ENCODE data around the gene PTPRF.
"Not testable (repeated sequence)": the region's sequence is repeated elsewhere in the genome, so short reads cannot be mapped to it uniquely, and the experiment has no call there.

PTPRF gene

GRCh38 chr1:43634721-43635120 is 104.0 kb downstream of the PTPRF start:
- no peak for DNase-seq (ENCODE audit: low spot score)

DNA sequence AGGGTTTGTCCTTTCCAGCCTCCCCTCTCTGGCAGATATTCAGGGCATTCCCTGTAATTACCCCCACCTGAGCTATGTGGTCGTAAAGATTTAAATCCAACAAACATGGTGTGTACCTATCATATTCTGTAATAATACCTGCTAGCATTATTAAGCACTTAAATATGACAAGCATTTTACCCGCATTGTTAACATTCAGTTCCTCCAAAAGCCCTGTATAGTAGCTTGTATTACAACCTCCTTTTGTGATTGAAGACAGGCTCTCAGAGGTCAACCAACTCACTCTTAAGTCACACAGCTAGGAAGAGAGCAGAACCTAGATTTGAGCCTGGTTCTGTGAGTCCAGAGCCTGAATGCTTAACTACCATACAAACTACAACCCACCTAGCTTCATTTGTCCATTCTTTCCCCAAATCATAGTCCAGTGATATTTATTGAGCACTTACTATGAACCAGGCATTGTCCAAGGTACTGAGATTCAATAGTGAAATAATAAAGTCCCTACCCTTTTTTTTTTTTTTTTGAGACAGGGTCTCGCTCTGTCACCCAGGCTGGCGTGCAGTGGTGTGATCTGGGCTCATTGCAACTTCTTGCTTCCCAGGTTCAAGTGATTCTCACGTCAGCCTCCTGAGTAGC is 105.4 kb downstream of the PTPRF start:
- DNase-seq (ENCODE audit: low spot score), result no peak

- DNase-seq (ENCODE audit: low spot score), result no peak
Measured at GRCh38 chr1:43637267-43637666, 106.6 kb downstream of the PTPRF start.

DNA sequence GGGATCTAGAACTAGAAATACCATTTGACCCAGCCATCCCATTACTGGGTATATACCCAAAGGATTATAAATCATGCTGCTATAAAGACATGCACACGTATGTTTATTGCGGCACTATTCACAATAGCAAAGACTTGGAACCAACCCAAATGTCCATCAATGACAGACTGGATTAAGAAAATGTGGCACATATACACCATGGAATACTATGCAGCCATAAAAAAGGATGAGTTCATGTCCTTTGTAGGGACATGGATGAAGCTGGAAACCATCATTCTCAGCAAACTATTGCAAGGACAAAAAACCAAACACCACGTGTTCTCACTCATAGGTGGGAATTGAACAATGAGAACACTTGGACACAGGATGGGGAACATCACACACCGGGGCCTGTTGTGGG is 107.7 kb downstream of the PTPRF start:
- DNase-seq (ENCODE audit: low spot score), result not testable (repeated sequence)

DNA sequence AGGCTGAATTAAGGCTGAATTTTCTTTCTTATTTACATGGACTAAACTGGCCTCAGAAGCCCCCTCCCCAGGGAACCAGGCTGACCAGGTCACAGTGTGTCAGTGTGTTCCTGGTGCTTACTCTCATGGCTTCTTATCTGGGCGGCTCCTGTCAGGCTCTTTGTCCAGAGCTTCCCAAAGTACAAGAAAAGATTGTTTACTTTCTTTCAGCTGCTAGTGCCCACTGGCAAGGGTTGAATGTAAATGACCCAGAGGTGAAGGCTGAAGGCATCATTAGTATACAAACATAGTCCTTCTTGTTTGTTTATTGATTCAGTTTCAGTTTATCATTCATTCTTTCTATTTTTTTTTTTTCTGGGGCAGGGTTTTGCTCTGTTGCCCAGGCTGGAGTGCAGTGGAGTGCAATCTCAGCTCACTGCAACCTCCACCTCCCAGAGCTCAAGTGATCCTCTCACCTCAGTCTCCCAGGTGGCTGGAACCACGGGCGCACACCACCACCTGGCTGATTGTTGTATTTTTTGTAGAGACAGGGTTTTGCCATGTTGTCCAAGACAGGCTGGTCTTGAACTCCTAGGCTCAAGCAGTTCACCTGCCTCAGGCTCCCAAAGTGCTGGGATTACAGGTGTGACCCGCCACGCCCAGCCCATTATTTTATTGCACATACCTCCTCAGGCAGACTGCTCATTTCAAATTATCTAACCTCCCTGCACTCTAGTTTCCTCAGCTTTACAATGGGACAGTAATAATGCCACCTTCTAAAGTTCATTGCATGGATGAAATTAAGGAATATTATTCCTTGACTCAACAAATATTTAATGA is 109.5 kb downstream of the PTPRF start:
- no peak for DNase-seq (ENCODE audit: low spot score)

DNA sequence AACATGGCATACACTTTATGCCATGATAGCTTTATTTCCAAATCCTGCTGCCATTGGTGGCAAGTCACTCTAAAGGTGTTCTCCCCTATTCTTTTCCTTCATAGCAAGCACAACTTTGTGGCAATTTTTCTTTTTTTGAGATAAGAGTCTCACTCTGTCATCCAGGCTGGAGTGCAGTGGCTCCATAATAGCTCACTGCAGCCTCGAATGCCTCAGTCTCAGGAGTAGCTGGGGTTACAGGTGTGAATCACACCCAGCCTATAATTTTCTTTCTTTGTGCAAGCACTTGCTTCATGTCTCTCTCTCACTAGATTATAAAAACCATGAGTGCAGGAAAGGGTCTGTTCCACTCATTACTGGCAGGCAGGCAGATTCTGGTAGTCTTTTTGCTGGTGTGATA is 113.9 kb downstream of the PTPRF start:
- DNase-seq (ENCODE audit: low spot score), result no peak

DNA sequence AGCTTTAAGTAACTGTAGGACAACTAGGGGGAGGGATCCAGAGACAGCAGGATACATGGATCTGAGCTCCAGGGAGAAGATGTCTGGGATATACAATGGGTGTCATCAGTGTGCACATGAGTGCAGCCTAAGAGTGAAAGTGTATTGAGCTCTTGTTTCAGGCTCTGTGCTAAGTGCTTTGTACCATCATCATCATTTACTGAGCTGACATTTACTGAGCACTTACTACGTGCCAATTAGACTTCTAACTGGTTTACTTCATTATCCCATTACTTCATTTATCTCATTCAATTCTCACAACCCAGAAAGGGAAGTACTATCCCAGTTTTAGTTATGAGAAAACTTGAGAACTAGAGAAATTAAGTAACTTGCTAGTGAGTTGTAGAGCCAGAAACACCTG is 114.8 kb downstream of the PTPRF start:
- DNase-seq (ENCODE audit: low spot score), result no peak

DNA sequence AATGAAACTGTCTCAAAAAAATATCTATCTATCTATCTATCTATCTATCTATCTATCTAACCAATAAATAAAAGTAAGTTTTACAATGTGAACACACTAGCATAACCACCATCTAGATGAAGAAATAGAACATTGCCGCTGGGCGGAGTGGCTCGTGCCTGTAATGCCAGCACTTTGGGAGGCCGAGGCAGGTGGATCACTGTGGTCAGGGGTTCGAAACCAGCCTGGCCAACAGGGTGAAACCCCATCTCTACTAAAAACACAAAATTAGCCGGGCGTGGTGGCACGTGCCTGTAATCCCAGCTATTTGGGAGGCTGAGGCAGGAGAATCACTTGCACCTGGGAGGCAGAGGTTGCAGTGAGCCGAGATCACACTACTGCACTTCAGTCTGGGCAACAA is 116.6 kb downstream of the PTPRF start:
- not testable (repeated sequence) for DNase-seq (ENCODE audit: low spot score)

DNA sequence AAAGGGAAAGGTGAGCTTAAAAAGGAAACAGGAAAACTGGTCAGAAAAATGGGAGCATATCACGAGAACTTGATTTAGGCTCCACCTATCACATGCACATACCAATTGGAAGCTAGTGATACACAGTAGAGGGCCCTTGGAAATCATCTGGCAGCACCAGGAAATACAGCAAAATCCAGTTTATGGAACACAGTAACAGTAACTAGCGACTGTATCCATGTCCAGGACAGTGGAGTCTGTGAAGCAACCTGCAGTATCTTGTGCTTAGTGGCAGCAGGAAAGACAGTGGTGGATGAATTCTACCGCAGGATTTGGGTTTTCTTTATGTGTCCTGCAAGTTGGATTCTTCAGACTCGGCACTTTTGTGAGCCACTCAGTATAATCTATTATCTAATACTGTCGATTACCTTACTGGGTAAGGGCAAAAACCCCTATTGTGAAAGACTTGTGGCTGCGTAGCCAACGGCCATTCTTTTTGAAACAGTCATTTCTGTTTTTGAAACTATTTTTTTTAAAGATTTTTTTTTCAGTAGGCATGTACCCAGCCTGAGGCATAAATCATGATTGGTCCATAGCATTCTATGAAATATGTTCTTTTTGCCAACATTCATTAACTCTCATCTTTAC is 117.7 kb downstream of the PTPRF start:
- no peak for DNase-seq (ENCODE audit: low spot score)

DNA sequence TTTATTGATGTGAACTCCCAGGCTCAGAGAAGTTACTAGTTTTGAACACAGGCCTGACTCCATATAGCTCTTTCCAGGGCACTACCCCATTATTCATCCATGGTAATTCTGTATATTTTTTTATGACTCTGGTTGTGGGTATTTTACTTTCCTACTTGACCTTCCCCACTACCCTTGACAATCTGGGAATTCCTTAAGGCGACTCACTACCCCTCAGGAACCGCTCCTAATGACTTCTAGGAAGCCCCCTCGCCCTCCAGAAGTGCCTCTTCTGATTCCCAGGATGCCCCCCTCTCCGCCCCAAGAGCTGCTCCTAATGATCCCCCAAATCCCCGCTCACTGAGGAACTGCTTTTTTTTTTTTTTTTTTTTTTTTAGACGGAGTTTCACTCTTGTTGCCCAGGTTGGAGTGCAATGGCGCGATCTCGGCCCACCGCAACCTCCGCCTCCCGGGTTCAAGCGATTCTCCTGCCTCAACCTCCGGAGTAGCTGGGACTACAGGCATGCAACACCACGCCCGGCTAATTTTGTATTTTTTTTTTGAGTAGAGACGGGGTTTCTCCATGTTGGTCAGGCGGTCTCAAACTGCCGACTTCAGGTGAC is 118.3 kb downstream of the PTPRF start:
- DNase-seq (ENCODE audit: low spot score), result no peak

GRCh38 chr1:43650310-43651085 is 119.8 kb downstream of the PTPRF start:
- DNase-seq (ENCODE audit: low spot score), result peak; percentile 100

GRCh38 chr1:43651188-43651587 is 120.5 kb downstream of the PTPRF start:
- no peak for DNase-seq (ENCODE audit: low spot score)

DNA sequence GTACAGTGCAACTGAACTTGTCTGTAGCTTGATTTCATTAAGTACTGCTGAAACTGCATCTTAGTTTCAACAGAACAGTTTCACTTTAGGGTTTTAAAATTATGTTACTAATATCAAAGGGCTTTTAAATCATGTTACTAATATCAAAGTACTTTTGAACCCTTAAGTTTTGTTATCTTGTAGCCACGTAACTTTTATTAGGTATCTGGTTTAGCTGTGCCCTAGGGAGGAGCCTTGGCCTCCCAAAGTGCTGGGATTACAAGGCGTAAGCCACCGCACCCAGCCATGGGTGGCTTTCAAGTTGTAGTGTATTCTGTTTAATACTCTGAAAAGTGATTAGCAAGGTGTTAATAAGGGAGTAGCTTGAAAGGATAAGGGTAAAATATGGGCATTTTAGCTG is 121.2 kb downstream of the PTPRF start:
- DNase-seq (ENCODE audit: low spot score), result no peak

- DNase-seq (ENCODE audit: low spot score), result no peak
Measured at GRCh38 chr1:43653339-43653738, 122.7 kb downstream of the PTPRF start.

- peak; percentile 24 for DNase-seq (ENCODE audit: low spot score)
Measured at GRCh38 chr1:43653893-43654292, 123.2 kb downstream of the PTPRF start.

- no peak for DNase-seq (ENCODE audit: low spot score)
Measured at GRCh38 chr1:43655953-43656352, 125.3 kb downstream of the PTPRF start.

GRCh38 chr1:43659212-43660166 is 128.8 kb downstream of the PTPRF start:
- no peak for DNase-seq (ENCODE audit: low spot score)

- DNase-seq (ENCODE audit: low spot score), result no peak
Measured at GRCh38 chr1:43660355-43660754, 129.7 kb downstream of the PTPRF start.

DNA sequence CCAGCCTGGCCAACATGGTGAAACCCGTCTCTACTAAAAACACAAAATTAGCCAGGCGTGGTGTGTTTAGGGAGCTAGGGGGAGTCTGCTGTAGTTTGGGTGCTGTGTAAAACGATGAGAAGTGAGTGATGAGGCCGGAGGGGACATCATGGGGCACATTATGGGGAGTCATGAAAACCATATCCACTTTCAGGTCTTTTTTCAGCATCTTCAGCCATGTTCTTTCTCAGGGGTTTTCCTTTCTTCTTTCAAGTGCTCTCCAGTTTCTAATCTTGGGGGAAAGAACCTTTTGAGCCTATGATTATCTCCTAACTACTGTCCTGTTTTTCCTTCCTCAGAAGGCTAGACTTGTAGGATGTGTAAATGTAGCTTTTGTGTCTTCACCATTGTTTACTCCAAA is 133.7 kb downstream of the PTPRF start:
- DNase-seq (ENCODE audit: low spot score), result no peak

DNA sequence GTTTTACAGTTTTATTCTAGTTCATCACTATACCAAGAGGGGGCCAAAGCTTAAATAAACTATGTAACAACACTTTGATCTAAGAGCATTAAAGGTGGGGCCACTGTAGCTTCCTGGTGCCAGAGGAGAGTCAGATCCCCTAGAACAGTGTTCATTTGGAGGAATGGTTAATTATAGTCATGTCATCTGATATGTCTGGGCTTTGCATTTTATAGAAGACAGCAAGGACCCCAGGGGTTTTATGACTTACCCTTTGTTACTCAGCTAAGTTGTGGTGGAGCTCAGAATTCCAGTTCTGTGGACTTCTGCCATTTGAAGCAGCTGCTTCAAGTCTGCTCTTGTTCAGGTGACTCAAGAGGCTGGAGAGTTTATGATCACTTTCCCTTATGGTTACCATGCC is 135.9 kb downstream of the PTPRF start:
- DNase-seq (ENCODE audit: low spot score), result no peak

GRCh38 chr1:43668956-43669355 is 138.3 kb downstream of the PTPRF start:
- no peak for DNase-seq (ENCODE audit: low spot score)

Measured in germinal center (tissue), 1 donor.